Astrocyte (in vitro differentiated cells and primary cell): Measurements from ENCODE around the gene FZR1. TPM values are rescaled to one million over a fixed set of nuclear protein-coding genes. Genes with fewer than 3 reads are reported as not detected.

Experiments used
- DNase-seq: peaks from one replicate; pipeline ENCODE4 v3.0.0-alpha.2; 2010; ENCODE audit warnings: low read depth
- FAIRE-seq: peaks from 2 replicates; lab custom pipeline; 2011; peaks lifted over from hg19 to GRCh38; lab: Jason Lieb, UNC
- H2AFZ ChIP-seq: 2 replicates; pipeline ENCODE4 v1.6.0; 2012; ENCODE audit warnings: low read depth, low read length, inconsistent platforms
- H3K27ac ChIP-seq: 2 replicates; pipeline ENCODE4 v1.5.1; 2011; ENCODE audit warnings: low read depth, low read length, inconsistent platforms
- H3K27me3 ChIP-seq: 2 replicates; pipeline ENCODE4 v1.6.0; 2011; ENCODE audit warnings: low read length, inconsistent platforms; ENCODE audit not compliant: insufficient read depth
- H3K36me3 ChIP-seq: 2 replicates; pipeline ENCODE4 v1.5.1; 2011; ENCODE audit warnings: low read length, inconsistent platforms; ENCODE audit not compliant: insufficient read depth
- H3K4me1 ChIP-seq: 2 replicates; pipeline ENCODE4 v1.5.1; 2011; ENCODE audit warnings: low read length, inconsistent platforms; ENCODE audit not compliant: insufficient read depth
- H3K4me2 ChIP-seq: 2 replicates; pipeline ENCODE4 v1.6.0; 2012; ENCODE audit warnings: low read length, inconsistent platforms
- H3K4me3 ChIP-seq: 2 replicates; pipeline ENCODE4 v1.5.1; 2011; ENCODE audit warnings: low read depth, mild to moderate bottlenecking, low read length, inconsistent platforms; ENCODE audit not compliant: insufficient read depth
- H3K79me2 ChIP-seq: 2 replicates; pipeline ENCODE4 v1.6.0; 2012; ENCODE audit warnings: mild to moderate bottlenecking, low read length, inconsistent platforms; ENCODE audit not compliant: insufficient read depth
- H3K9ac ChIP-seq: 2 replicates; pipeline ENCODE4 v1.6.0; 2012; ENCODE audit warnings: mild to moderate bottlenecking, low read length, inconsistent platforms
- H3K9me3 ChIP-seq: 2 replicates; pipeline ENCODE4 v1.5.1; 2012; ENCODE audit warnings: low read depth, mild to moderate bottlenecking, low read length, inconsistent platforms; ENCODE audit not compliant: insufficient read depth
- H4K20me1 ChIP-seq: 2 replicates; pipeline ENCODE4 v1.6.0; 2012; ENCODE audit warnings: low read length, inconsistent platforms; ENCODE audit not compliant: insufficient read depth
- H3K27ac Mint-ChIP-seq: one replicate; pipeline ENCODE4 v1.8.0; 2021; ENCODE audit warnings: mild to moderate bottlenecking, mixed read lengths; ENCODE audit not compliant: unreplicated experiment
- H3K27me3 Mint-ChIP-seq: one replicate; pipeline ENCODE4 v1.8.0; 2021; ENCODE audit warnings: low read depth, mixed read lengths; ENCODE audit not compliant: unreplicated experiment
- H3K36me3 Mint-ChIP-seq: one replicate; pipeline ENCODE4 v1.8.0; 2021; ENCODE audit warnings: low read depth, mixed read lengths; ENCODE audit not compliant: unreplicated experiment
- H3K4me1 Mint-ChIP-seq: one replicate; pipeline ENCODE4 v1.8.0; 2021; ENCODE audit warnings: low read depth, mixed read lengths; ENCODE audit not compliant: unreplicated experiment
- H3K4me3 Mint-ChIP-seq: one replicate; pipeline ENCODE4 v1.8.0; 2021; ENCODE audit warnings: mild to moderate bottlenecking, moderate library complexity, mixed read lengths; ENCODE audit not compliant: unreplicated experiment
- H3K9me3 Mint-ChIP-seq: one replicate; pipeline ENCODE4 v1.8.0; 2021; ENCODE audit warnings: mild to moderate bottlenecking, mixed read lengths; ENCODE audit not compliant: unreplicated experiment
- CTCF ChIP-seq: IDR thresholded peaks from 2 replicates; pipeline ENCODE4 v1.5.1; 2011; ENCODE audit warnings: low read depth, mild to moderate bottlenecking, inconsistent platforms, low read length, moderate library complexity; ENCODE audit not compliant: insufficient read depth
- EZH2 ChIP-seq: IDR thresholded peaks from 2 replicates; pipeline ENCODE4 v1.6.1; 2012; ENCODE audit warnings: mild to moderate bottlenecking, low read length, inconsistent platforms; ENCODE audit not compliant: insufficient read depth
- total RNA-seq: library from RNA; stranded (reverse); gene quantifications from 2 replicates; pipeline ENCODE4 v1.2.1, GENCODE V29; 2021

The FZR1 gene
- total RNA-seq, 1 donor from 2014 or later = 51.8 TPM

GRCh38 chr19:3511506-3512251, 5.6 kb downstream of the FZR1 start:
- Histone ChIP-seq H2AFZ (no peak overlapping the region), H3K27me3 (no peaks in the 10 kb centered on the region), H3K4me2 (no peak overlapping the region), H3K27ac (no peak overlapping the region), H3K36me3 (no peaks in the 10 kb centered on the region), H3K4me1 (peaks cover 42% of the 10 kb centered on the region), H3K79me2 (peaks cover 99% of the 10 kb centered on the region), H3K9ac (no peak overlapping the region), H3K9me3 (no peaks in the 10 kb centered on the region), H3K4me3 (no peak overlapping the region), H4K20me1 (peaks cover 94% of the 10 kb centered on the region)
- H3K9me3 Mint-ChIP-seq = no peaks in the 10 kb centered on the region
- H3K36me3 Mint-ChIP-seq = peaks cover 7% of the 10 kb centered on the region
- H3K27me3 Mint-ChIP-seq = no peaks in the 10 kb centered on the region
- no peak for DNase-seq
- H3K27ac Mint-ChIP-seq = no peak overlapping the region
- H3K4me3 Mint-ChIP-seq = no peak overlapping the region
- peaks cover 34% of the 10 kb centered on the region for H3K4me1 Mint-ChIP-seq
- TF ChIP-seq CTCF (no peak), EZH2 (no peak)
- FAIRE-seq = no peak

- Histone ChIP-seq H3K4me1 (peaks cover 39% of the 10 kb centered on the region), H3K9me3 (no peaks in the 10 kb centered on the region), H2AFZ (no peak overlapping the region), H3K27me3 (no peaks in the 10 kb centered on the region), H3K9ac (no peak overlapping the region), H4K20me1 (peaks cover 98% of the 10 kb centered on the region), H3K4me3 (no peak overlapping the region), H3K4me2 (no peak overlapping the region), H3K27ac (no peak overlapping the region), H3K79me2 (peaks cover 99% of the 10 kb centered on the region), H3K36me3 (no peaks in the 10 kb centered on the region)
- FAIRE-seq = no peak
- Mint-ChIP-seq H3K9me3 (no peaks in the 10 kb centered on the region), H3K27ac (no peak overlapping the region), H3K36me3 (peaks cover 7% of the 10 kb centered on the region), H3K27me3 (no peaks in the 10 kb centered on the region), H3K4me1 (peaks cover 34% of the 10 kb centered on the region), H3K4me3 (no peak overlapping the region)
- no peak for TF ChIP-seq EZH2
- no peak for TF ChIP-seq CTCF
- DNase-seq = no peak
These were observed 6.6 kb downstream of the FZR1 start for GRCh38 chr19:3512562-3513228.
